Pulmonary artery endothelial cell (primary cell): Measurements from ENCODE around the gene COL10A1. TPM values are rescaled to one million over a fixed set of nuclear protein-coding genes. Genes with fewer than 3 reads are reported as not detected.

Experiments
- DNase-seq: peaks from one replicate; pipeline ENCODE4 v3.0.0-alpha.2; 2011; ENCODE audit warnings: low read depth, low spot score
- total RNA-seq: library from RNA; depleted of rRNA; stranded (reverse); fragments of >200 nt; gene quantifications from 2 replicates; pipeline ENCODE4 v1.2.3, GENCODE V29; 2014

COL10A1 gene
- total RNA-seq: not detected in 2 replicates

GRCh38 chr6:116126032-116126431, at the start of gene COL10A1:
Gene COL10A1 (minus strand): TSS chr6:116126132. CDS start chr6:116125492, 640 bp downstream.
- DNase-seq: no peak

GRCh38 chr6:116175344-116175743, 49.4 kb upstream of the COL10A1 start:
- no peak for DNase-seq

- DNase-seq: no peak
Observed at GRCh38 chr6:116173928-116174327, 48.0 kb upstream of the COL10A1 start.

- no peak for DNase-seq
Observed at GRCh38 chr6:116170358-116171057, 44.6 kb upstream of the COL10A1 start.

GRCh38 chr6:116169880-116170279, 43.9 kb upstream of the COL10A1 start:
- no peak for DNase-seq

- DNase-seq: no peak
Observed at GRCh38 chr6:116168148-116168547, 42.2 kb upstream of the COL10A1 start.

GRCh38 chr6:116166369-116166768, 40.4 kb upstream of the COL10A1 start:
- no peak for DNase-seq

- DNase-seq: no peak
Observed at GRCh38 chr6:116165596-116165995, 39.7 kb upstream of the COL10A1 start.

- DNase-seq: no peak
Observed at GRCh38 chr6:116159782-116160524, 34.0 kb upstream of the COL10A1 start.

- no peak for DNase-seq
Observed at GRCh38 chr6:116158641-116159040, 32.7 kb upstream of the COL10A1 start.

- DNase-seq: no peak
Observed at GRCh38 chr6:116157391-116157790, 31.5 kb upstream of the COL10A1 start.

GRCh38 chr6:116156405-116157326, 30.7 kb upstream of the COL10A1 start:
- no peak for DNase-seq

- no peak for DNase-seq
Observed at GRCh38 chr6:116154887-116155286, 29.0 kb upstream of the COL10A1 start.

- no peak for DNase-seq
Observed at GRCh38 chr6:116152620-116153019, 26.7 kb upstream of the COL10A1 start.

GRCh38 chr6:116145803-116146675, 20.1 kb upstream of the COL10A1 start:
- no peak for DNase-seq

GRCh38 chr6:116144605-116145004, 18.7 kb upstream of the COL10A1 start:
- DNase-seq: no peak

GRCh38 chr6:116139917-116140316, 14.0 kb upstream of the COL10A1 start:
- DNase-seq: no peak

- no peak for DNase-seq
Observed at GRCh38 chr6:116136933-116137340, 11.0 kb upstream of the COL10A1 start.

GRCh38 chr6:116136373-116136772, 10.4 kb upstream of the COL10A1 start:
- DNase-seq: no peak

GRCh38 chr6:116133453-116133852, 7.5 kb upstream of the COL10A1 start:
- no peak for DNase-seq
